ENCODE measurements around the gene TAF1A.

DNA sequence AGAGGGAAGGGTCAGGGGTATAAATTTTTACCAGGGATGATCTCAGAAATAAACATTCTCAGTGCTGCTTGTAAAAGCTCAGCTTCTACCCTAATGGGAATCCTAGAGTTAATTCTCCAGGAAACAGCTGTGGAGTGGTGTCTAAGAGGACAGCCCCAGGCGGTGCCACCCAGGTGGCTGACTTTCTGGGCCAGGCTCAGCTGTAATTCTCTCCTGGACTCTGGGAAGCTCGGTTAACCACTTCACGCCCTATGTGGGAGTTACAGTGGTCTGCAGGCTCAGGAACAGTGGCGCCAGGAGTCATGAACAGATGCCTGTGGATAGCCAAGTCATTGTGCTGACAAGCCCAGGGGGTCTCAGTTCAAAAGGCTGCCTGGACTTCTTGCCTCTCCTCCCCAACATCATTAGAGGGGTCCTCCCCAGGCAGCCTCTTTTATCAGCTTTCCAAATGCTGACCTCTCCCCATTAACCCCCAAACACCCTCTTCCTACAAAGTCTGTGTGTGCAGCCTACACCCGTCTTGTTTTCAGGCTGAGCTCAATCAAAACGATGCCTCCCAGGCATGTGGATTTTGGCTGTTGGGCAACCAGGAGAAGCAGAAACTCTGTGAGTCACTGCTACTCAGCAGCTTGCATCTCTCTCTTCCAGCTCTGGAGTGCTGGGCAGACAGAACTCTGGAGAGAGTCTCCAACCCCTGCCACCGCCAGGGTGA, 43.0 kb downstream of the TAF1A start:
- TF ChIP-seq, protein P1, sequence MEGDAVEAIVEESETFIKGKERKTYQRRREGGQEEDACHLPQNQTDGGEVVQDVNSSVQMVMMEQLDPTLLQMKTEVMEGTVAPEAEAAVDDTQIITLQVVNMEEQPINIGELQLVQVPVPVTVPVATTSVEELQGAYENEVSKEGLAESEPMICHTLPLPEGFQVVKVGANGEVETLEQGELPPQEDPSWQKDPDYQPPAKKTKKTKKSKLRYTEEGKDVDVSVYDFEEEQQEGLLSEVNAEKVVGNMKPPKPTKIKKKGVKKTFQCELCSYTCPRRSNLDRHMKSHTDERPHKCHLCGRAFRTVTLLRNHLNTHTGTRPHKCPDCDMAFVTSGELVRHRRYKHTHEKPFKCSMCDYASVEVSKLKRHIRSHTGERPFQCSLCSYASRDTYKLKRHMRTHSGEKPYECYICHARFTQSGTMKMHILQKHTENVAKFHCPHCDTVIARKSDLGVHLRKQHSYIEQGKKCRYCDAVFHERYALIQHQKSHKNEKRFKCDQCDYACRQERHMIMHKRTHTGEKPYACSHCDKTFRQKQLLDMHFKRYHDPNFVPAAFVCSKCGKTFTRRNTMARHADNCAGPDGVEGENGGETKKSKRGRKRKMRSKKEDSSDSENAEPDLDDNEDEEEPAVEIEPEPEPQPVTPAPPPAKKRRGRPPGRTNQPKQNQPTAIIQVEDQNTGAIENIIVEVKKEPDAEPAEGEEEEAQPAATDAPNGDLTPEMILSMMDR (IDR thresholded peaks at IDR 0.05): no peak
- TF ChIP-seq POLR2AphosphoS5 (IDR thresholded peaks at IDR 0.05; ENCODE audit: insufficient read depth in 1 of 2, low read depth in 1 of 2) (no peak), POLR2A (IDR thresholded peaks at IDR 0.05) (no peak)

All from vagina (tissue), 2 donors.